ENCODE results near the gene FAM3B.

The FAM3B gene

DNA sequence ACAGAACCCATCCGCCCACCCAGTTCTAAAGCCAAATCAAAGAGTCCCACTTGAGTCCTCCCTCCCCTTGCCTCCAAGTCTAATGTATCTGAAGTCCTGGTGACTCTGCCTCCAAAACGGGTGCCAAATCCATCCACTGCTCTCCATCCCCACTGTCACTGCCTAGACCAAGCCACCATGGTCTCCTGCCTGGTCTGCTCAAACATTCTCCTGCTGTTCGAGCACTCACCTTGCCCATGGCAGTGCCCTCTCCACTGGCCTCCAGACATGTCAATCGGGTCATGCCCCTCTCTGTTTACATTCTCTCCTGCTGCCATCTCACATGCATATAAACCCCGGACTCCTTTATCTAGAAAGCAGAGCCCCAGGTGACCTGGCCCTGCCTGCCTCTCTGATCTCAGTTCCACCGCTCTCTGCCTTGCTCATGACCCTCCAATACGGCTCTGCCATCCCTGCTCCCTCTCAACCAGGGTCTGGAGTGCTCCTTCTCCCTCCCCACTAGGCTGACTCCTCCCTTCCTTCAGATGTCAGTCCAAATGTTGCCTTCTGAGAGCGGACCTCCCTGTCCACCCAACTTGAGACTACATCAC lies 77.4 kb downstream of the FAM3B start:
- Histone ChIP-seq H2AFZ (ENCODE audit: low read depth, low read length) (no peak overlapping the region), H3K79me2 (ENCODE audit: low read length) (no peaks in the 10 kb centered on the region), H3K4me3 (ENCODE audit: low read length) (no peak overlapping the region), H3K9ac (ENCODE audit: low read length) (no peak overlapping the region), H3K27ac (ENCODE audit: low read length) (no peak overlapping the region), H3K4me1 (ENCODE audit: low read length) (0 out of 2 replicates have a peak, but pooled peaks cover 2% of the 10 kb centered on the region), H3K27me3 (ENCODE audit: low read depth, low read length) (no peaks in the 10 kb centered on the region), H3K9me3 (ENCODE audit: insufficient read depth, low read length) (no peaks in the 10 kb centered on the region), H3K4me2 (ENCODE audit: low read length) (no peak overlapping the region), H3K36me3 (replicated peaks; ENCODE audit: low read depth, low read length) (peaks cover 20% of the 10 kb centered on the region), H4K20me1 (ENCODE audit: insufficient read depth, low read length) (no peaks in the 10 kb centered on the region)
- TF ChIP-seq EZH2phosphoT487 (IDR thresholded peaks at IDR 0.05; ENCODE audit: low read depth) = no peak
- TF ChIP-seq, protein P1, sequence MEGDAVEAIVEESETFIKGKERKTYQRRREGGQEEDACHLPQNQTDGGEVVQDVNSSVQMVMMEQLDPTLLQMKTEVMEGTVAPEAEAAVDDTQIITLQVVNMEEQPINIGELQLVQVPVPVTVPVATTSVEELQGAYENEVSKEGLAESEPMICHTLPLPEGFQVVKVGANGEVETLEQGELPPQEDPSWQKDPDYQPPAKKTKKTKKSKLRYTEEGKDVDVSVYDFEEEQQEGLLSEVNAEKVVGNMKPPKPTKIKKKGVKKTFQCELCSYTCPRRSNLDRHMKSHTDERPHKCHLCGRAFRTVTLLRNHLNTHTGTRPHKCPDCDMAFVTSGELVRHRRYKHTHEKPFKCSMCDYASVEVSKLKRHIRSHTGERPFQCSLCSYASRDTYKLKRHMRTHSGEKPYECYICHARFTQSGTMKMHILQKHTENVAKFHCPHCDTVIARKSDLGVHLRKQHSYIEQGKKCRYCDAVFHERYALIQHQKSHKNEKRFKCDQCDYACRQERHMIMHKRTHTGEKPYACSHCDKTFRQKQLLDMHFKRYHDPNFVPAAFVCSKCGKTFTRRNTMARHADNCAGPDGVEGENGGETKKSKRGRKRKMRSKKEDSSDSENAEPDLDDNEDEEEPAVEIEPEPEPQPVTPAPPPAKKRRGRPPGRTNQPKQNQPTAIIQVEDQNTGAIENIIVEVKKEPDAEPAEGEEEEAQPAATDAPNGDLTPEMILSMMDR (IDR thresholded peaks at IDR 0.05; ENCODE audit: low read depth, low read length) = no peak

DNA sequence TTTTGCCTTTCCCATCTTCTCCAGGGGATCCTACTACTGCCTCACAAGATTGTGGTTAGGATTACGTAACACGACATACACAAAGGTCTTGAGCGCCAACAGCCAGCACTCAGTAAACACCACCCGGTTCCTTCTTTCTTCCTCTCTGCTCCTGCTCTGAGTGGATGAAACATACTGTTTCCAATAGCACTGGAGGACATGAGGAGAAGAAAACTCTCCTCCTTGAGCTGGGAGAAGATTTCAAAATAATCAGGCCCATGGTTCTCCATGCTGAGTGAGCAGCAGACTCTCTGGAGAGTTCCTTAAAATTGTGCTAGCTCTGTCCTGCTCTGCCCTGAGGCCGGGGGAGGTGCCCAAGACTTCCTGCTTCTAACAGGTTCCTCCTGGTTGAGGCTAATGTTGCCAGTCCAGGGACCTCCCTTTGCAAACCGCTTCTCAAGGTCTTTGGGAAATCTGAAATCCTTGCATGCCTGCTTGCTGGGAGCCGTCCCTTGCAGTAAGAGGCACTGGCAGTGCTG lies 80.0 kb downstream of the FAM3B start:
- Histone ChIP-seq H3K9me3 (ENCODE audit: insufficient read depth, low read length) (no peaks in the 10 kb centered on the region), H4K20me1 (ENCODE audit: insufficient read depth, low read length) (no peaks in the 10 kb centered on the region), H3K4me3 (ENCODE audit: low read length) (no peak overlapping the region), H3K9ac (ENCODE audit: low read length) (no peak overlapping the region), H3K79me2 (ENCODE audit: low read length) (no peaks in the 10 kb centered on the region), H3K27me3 (ENCODE audit: low read depth, low read length) (no peaks in the 10 kb centered on the region), H2AFZ (ENCODE audit: low read depth, low read length) (no peak overlapping the region), H3K4me1 (ENCODE audit: low read length) (0 out of 2 replicates have a peak, but pooled peaks cover 2% of the 10 kb centered on the region), H3K36me3 (replicated peaks; ENCODE audit: low read depth, low read length) (peaks cover 20% of the 10 kb centered on the region), H3K4me2 (ENCODE audit: low read length) (no peak overlapping the region), H3K27ac (ENCODE audit: low read length) (no peak overlapping the region)
- TF ChIP-seq EZH2phosphoT487 (IDR thresholded peaks at IDR 0.05; ENCODE audit: low read depth) = no peak

DNA sequence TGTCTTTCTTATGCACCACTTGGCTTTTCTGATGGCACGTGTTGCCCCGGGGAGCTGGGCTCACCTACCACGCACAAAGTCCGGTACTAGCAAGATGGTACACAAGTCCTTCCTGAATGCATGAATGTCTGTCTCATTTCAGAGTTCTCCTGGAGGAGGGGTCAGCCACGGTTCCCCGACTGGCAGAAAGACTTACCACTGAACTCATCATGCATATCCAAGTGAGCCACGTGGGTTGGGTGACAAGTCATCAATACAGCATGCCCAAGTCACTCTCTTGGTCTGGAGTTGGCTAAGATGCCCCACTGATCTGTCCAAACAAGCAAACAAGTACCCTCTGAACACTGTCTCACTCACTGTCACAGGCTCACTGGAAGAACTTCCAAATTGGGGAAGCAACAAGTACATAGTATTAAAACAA lies 80.9 kb downstream of the FAM3B start:
- Histone ChIP-seq H3K9me3 (ENCODE audit: insufficient read depth, low read length) (no peaks in the 10 kb centered on the region), H3K4me1 (ENCODE audit: low read length) (0 out of 2 replicates have a peak, but pooled peaks cover 2% of the 10 kb centered on the region), H3K36me3 (replicated peaks; ENCODE audit: low read depth, low read length) (peaks cover 23% of the 10 kb centered on the region), H3K4me3 (ENCODE audit: low read length) (no peak overlapping the region), H3K27ac (ENCODE audit: low read length) (no peak overlapping the region), H3K9ac (ENCODE audit: low read length) (no peak overlapping the region), H3K27me3 (ENCODE audit: low read depth, low read length) (no peaks in the 10 kb centered on the region), H3K79me2 (ENCODE audit: low read length) (no peaks in the 10 kb centered on the region), H4K20me1 (ENCODE audit: insufficient read depth, low read length) (no peaks in the 10 kb centered on the region), H2AFZ (ENCODE audit: low read depth, low read length) (no peak overlapping the region), H3K4me2 (ENCODE audit: low read length) (no peak overlapping the region)
- TF ChIP-seq, protein P1 (IDR thresholded peaks at IDR 0.05; ENCODE audit: low read depth, low read length) = no peak
- no peak for TF ChIP-seq EZH2phosphoT487 (IDR thresholded peaks at IDR 0.05; ENCODE audit: low read depth)

DNA sequence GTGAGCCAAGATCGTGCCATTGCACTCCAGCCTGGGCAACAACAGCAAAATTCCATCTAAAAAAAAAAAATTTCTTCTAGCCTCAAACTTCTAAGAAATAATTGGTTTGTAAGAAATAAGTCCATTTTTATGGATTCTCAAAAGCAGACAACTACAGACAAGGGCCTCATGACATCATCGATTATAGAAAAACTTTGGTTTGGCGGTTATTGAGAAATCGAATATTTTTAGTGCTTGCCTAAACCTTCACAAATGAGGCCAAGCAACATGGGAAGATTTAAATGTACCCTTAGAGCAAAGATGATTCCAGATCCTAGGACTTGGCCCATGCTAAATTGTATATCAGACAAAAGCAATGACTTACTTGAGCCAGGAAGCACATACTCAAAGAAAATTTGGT lies 81.7 kb downstream of the FAM3B start:
- no peaks in the 10 kb centered on the region for H4K20me1 ChIP-seq (ENCODE audit: insufficient read depth, low read length)
- H3K9me3 ChIP-seq (ENCODE audit: insufficient read depth, low read length) = no peaks in the 10 kb centered on the region
- H3K79me2 ChIP-seq (ENCODE audit: low read length) = no peaks in the 10 kb centered on the region
- H3K9ac ChIP-seq (ENCODE audit: low read length) = no peak overlapping the region
- no peak overlapping the region for H3K27ac ChIP-seq (ENCODE audit: low read length)
- H3K27me3 ChIP-seq (ENCODE audit: low read depth, low read length) = no peaks in the 10 kb centered on the region
- H3K4me3 ChIP-seq (ENCODE audit: low read length) = no peak overlapping the region
- no peak overlapping the region for H2AFZ ChIP-seq (ENCODE audit: low read depth, low read length)
- peaks cover 23% of the 10 kb centered on the region for H3K36me3 ChIP-seq (replicated peaks; ENCODE audit: low read depth, low read length)
- H3K4me1 ChIP-seq (ENCODE audit: low read length) = 0 out of 2 replicates have a peak, but pooled peaks cover 2% of the 10 kb centered on the region
- TF ChIP-seq, protein P1 (IDR thresholded peaks at IDR 0.05; ENCODE audit: low read depth, low read length) = no peak
- no peak for TF ChIP-seq EZH2phosphoT487 (IDR thresholded peaks at IDR 0.05; ENCODE audit: low read depth)
- no peak overlapping the region for H3K4me2 ChIP-seq (ENCODE audit: low read length)

Data from OCI-LY3 (cell line).